Fibroblast of gingiva (primary cell): ENCODE measurements around the gene SEMA3E.
A peak's percentile ranks its signal among the peaks of the same experiment; 100 is the strongest.
"Not testable (repeated sequence)": the region's sequence is repeated elsewhere in the genome, so short reads cannot be mapped to it uniquely, and the experiment has no call there.

Source experiments
- DNase-seq: peaks from one replicate; pipeline ENCODE4 v3.0.0-alpha.2; 2011; ENCODE audit warnings: low read depth

Gene SEMA3E

GRCh38 chr7:83648464-83649241 is at the start of gene SEMA3E:
TSS of gene SEMA3E (minus strand) at chr7:83649139.
- DNase-seq, result peak; percentile 23

DNA sequence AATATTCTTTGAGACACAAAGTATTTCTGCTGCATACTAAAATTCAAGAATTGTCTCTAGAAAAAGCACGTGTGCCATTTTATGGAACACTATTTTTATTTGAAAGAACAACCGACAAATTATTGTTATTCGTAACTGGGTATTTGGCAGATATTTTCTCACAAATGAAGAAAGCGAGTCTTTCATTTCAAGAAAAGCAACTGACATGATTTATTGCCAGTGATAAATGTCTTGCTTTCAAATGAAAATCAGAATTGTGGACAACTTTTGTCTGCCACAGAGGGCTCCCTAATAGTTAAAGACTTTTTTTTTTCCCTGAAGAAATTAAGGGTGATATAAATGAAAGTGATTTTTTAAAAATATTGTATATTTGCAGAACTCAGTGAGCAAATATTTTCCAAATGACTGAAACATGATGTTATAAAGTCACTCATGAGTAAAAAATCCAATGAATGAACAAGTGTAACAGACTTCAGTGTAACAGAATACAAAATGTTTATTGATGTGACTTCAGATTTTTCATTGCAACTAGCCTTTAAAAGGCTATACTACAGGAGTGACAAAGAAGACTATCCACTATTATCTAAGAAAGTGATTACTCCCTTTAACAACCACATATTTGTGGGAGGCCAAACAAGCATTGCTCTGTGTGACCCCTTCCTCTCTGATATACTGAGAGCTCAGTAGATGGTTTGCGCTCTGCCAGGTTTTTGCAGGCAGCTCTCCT is 49.0 kb upstream of the SEMA3E start:
- DNase-seq, result no peak

GRCh38 chr7:83696101-83696500 is 47.2 kb upstream of the SEMA3E start:
- no peak for DNase-seq

DNA sequence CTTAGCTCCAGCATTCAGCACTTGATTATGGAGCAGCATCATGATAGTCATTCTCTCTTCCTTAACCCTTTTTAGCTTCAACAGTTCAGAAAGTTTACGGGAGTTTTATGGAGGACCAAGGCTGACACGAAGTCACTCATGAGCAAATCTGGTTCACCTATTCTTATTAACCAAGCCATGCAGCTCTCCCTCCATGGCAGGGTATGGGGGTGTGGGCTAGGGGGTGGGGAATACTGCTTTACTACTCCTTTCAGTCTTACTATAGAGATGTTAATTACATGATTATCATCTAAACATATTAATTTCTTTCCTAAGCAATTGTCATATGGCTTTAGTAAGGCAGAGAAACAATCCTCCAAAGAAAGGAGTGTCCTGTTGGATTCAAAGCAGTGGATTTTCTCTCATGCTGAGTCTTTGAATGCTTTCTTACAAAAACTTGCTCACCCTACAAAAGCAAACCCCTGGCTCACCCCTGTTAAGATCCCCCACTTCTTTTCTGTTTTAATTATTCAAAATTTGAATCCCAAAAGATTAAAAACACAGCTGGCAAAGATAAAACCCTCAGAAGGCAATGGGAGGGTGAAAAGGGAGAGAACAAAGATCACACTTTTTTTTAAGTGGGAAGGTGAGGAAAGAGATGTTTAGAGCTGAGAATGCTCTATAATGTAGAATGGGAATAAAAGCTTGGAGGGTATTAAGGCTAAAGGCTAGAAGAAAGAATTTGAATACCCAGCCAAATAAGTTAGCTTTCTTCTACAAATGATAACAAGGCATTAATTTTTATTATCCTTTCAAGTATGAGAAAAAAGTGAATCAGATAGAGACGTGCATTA is 46.4 kb upstream of the SEMA3E start:
- no peak for DNase-seq

DNA sequence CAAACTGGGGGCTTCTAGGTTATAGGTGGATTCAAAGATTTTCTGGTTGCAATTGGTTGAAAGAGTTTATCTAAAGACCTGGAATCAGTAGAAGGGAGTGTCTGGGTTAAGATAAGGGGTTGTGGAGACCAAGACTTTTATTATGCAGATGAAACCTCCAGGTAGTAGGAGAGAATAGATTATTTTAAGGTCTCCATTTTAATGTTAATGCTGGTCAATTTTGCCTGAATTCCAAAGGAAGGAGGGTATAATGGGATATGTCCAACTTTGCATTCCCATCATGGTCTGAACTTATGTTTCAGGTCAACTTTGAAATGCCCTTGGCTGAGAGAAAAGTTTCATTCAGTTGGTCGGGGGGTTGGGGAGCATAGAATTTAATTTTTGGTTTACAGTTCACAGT is 44.3 kb upstream of the SEMA3E start:
- DNase-seq, result no peak

GRCh38 chr7:83691095-83691494 is 42.2 kb upstream of the SEMA3E start:
- no peak for DNase-seq

GRCh38 chr7:83689855-83690254 is 40.9 kb upstream of the SEMA3E start:
- no peak for DNase-seq

GRCh38 chr7:83686416-83686815 is 37.5 kb upstream of the SEMA3E start:
- DNase-seq, result no peak

DNA sequence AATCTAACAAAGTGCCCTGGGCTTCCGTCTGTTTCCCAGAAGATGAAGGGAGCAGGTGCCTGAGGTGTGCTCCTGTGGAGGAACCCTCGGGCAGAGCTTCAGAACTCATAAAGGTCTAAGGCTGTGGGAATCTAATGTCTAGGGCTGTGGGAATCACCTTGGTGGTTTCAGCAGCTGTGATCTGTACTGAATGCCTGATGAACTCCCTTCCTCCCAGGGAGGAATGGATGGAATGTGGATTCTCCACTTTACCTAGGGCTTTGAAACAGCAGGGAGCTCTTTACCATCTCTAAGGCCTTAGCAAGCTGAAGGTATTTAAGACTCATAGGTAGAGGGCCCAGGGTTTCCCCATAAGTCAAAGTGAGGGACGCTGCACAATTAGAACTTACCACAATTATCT is 36.0 kb upstream of the SEMA3E start:
- no peak for DNase-seq

DNA sequence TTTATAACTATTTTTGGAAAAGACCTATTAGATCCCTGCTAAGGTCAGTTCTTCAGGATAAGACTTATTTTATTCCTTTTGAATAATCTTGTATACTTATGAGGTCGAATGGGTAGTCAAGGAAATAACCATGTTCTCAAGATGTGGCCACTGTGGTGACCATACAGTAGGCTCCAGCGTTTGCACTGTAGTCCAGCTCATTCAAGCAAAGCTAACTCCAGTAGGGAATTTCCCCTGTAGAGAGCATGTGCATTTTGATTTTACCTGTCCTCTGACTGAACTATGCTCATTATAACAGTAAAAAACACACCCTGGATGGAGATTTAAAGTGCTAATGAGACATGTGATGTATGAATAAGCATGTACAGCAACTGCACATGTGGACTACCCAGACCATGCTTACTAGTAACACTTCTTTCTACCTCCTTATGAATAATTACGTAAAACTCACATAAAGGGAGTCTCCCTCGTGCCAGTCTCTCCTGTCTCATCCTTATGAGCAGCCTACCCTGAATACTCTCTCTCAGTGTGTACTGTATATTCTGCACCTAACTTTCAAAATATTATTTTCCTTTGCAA is 32.4 kb upstream of the SEMA3E start:
- no peak for DNase-seq

- peak; percentile 91 for DNase-seq
Observed at GRCh38 chr7:83677180-83677866, 28.4 kb upstream of the SEMA3E start.

DNA sequence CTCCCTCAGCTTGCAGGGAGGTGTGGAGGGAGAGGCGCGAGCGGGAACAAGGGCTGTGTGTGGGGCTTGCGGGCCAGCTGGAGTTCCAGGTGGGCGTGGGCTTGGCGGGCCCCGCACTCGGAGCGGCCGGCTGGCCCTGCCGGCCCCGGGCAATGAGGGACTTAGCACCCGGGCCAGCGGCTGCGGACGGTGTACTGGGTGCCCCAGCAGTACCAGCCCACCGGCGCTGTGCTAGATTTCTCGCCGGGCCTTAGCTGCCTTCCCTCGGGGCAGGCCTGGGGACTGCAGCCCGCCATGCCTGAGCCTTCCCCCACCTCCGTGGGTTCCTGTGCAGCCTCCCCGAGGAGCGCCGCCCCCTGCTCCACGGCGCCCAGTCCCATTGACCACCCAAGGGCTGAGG is 24.4 kb upstream of the SEMA3E start:
- DNase-seq, result not testable (repeated sequence)

DNA sequence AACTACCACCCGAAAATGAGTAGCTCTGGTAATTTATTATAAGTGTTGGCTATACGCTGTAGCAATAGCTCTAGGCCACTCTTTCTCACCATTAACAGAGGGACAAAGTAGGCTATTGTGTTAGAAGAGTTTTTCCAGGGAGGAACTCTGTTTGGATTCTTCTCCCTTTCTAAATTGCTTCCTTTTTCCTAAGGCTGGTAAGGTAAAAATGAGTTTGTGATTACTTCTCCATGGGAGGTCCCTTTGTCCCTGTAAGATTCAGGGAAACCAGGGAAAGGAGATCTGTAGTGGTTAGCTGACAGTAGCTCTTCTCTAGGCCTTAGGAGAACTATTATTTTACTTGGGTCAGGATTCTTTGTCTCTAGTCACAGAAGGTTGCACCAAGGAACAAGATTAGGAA is 23.2 kb upstream of the SEMA3E start:
- DNase-seq, result no peak

- DNase-seq, result no peak
Observed at GRCh38 chr7:83663131-83663530, 14.2 kb upstream of the SEMA3E start.

GRCh38 chr7:83658126-83658525 is 9.2 kb upstream of the SEMA3E start:
- DNase-seq, result no peak

DNA sequence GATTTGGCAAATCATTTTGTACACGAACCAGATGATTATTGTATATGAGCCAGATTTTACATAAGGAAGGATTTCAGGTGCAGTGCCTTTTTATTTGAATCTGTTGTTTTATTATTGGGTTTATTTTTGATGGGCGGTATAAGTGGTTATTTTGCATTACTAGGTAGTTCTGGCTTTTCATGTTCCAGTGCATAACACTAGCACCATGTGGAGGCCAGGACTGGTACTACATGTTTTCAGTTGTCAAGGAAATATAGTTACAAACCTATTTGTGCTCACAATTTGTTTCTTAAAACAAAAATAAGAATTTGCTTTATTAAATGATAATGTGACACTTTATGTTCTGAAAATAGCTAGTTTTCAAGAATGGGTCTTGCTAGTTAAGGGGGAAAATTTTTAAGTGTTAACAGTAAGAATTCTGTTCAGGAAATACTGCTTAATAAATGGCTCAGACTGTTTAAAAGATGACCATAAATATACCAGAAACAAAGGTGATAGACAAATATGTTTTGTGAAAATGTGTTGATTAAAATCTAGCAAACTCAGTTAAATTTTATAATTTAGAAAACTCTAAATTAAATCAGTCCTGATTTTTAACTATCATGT is 7.1 kb upstream of the SEMA3E start:
- DNase-seq, result peak; percentile 30

- DNase-seq, result no peak
Observed at GRCh38 chr7:83652481-83652880, 3.5 kb upstream of the SEMA3E start.

GRCh38 chr7:83649701-83650100 is 762 bp upstream of the SEMA3E start:
- DNase-seq, result no peak

DNA sequence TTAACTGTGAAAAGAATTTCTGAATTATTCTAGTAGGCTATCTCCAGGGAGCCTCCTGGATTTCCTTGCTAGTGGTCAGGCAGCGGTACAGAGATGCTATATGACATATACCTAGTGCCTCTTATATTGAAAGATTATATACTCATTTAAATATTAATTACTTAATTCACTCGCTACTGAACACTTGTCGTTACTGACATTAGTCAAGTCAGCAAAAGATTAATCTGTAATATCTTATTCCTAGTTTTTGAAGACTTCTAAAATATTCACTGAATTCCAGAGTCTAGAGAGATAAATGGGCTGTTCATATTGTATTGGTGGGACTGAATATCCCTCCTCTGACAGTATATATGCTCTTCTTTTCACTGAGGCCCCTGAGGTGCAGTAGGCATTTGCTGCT is 2.9 kb downstream of the SEMA3E start:
- no peak for DNase-seq

GRCh38 chr7:83643739-83644138 is 5.2 kb downstream of the SEMA3E start:
- DNase-seq, result no peak

DNA sequence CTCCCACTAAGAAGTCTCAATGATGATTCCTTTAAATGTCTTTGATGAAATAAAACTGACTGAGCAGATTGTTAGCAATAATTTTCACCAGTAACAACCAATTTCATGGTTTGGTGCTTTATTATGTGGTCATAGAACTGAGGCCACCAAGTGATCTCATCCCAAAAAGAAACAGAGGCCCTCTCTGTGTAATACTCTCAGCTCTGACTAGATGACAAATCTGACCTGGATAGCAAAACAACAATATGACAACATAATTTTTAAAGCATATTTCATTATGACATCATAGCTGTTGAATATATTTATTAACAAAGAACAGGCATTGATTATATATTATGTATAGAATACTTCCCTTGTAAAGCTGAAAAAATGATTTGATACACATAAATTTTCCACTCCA is 5.9 kb downstream of the SEMA3E start:
- DNase-seq, result no peak
